ENCODE measurements around the gene SAA2. TPM values are rescaled to one million over a fixed set of nuclear protein-coding genes. Genes with fewer than 3 reads are reported as not detected.
A peak's percentile ranks its signal among the peaks of the same experiment; 100 is the strongest.

The SAA2 gene
- not detected in 2 replicates for total RNA-seq (2012; rRNA removed)
- not detected in 2 replicates for polyA plus RNA-seq (2012; rRNA removed)
- polyA plus RNA-seq (2012; cell fraction: cytosol; rRNA removed): not detected in 2 replicates
- polyA plus RNA-seq (2012; cell fraction: nucleus; rRNA removed; ENCODE audit: low replicate concordance): not detected in 2 replicates
- Bru-seq, nascent RNA: not detected
- BruChase-seq, experiment 1, labeled RNA remaining after a 6-hour chase: not detected
- BruChase-seq, experiment 2, labeled RNA remaining after a 2-hour chase: percentile 13 among the genes with signal in this experiment
- long read RNA-seq: 0 reads

DNA sequence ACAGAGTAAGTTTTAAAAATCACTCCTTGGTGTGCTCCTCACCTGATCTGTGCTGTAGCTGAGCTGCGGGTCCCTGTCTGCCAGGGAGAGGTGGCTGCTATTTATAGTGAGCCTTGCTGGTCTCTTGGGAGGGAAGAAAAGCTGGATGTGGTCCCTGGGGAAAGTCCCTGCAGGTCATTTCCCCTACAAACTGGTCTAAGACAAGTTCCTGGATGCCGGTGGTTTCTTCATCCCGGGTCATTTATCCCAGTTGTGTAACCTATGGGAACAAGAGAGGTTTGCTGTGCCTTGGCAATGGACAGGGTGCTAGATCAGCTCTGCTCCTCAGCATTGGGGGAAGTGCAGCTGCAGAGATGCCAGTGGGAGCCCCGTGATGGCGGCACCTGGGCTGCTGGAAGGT is at the start of gene SAA2:
Gene SAA2 (minus strand): TSS at position 108 of the 400 bp plus-strand sequence. CDS start 657 bp downstream, outside the sequence.
- Histone ChIP-seq H3K9ac (ENCODE audit: low read depth, low read length) (no peak within 1 kb of the TSS), H3K36me3 (ENCODE audit: control insufficient read depth, insufficient read depth, low read length) (no peaks in the 10 kb centered on the region), H2BK20ac (ENCODE audit: low read depth, low read length) (no peak within 1 kb of the TSS), H2BK5ac (ENCODE audit: low read depth, low read length, poor library complexity, severe bottlenecking) (no peak within 1 kb of the TSS), H3K23ac (ENCODE audit: low read depth, low read length) (no peak within 1 kb of the TSS), H3K4me3 (ENCODE audit: insufficient read depth, low read depth, low read length) (no peak within 1 kb of the TSS), H3K4me2 (ENCODE audit: low read depth, low read length) (no peak within 1 kb of the TSS), H2AK5ac (ENCODE audit: low read depth, low read length) (no peak within 1 kb of the TSS), H2AFZ (replicated peaks; ENCODE audit: low read length, poor library complexity) (no peak within 1 kb of the TSS), H2AK9ac (replicated peaks; ENCODE audit: low read depth, low read length, poor library complexity) (no peak within 1 kb of the TSS), H4K8ac (ENCODE audit: low read depth in 2 of 2, low read length in 2 of 2) (no peak within 1 kb of the TSS), H4K91ac (ENCODE audit: insufficient read depth, low read depth, low read length) (no peak within 1 kb of the TSS), H4K5ac (ENCODE audit: low read depth, low read length) (no peak within 1 kb of the TSS), H3K18ac (ENCODE audit: low read depth, low read length) (no peak within 1 kb of the TSS), H3K27ac (ENCODE audit: insufficient read depth, low read length) (no peak within 1 kb of the TSS), H3K4me1 (ENCODE audit: control insufficient read depth, insufficient read depth, low read length) (no peaks in the 10 kb centered on the region), H2BK15ac (ENCODE audit: low read depth, low read length) (no peak within 1 kb of the TSS), H3K9me3 (ENCODE audit: control insufficient read depth, insufficient read depth, low read length) (no peaks in the 10 kb centered on the region), H4K20me1 (ENCODE audit: insufficient read depth, low read length) (no peaks in the 10 kb centered on the region), H3K14ac (replicated peaks; ENCODE audit: low read depth, low read length) (no peak within 1 kb of the TSS), H3K56ac (ENCODE audit: extremely low read depth, insufficient read depth, low read length) (no peak within 1 kb of the TSS), H2BK120ac (ENCODE audit: low read depth, low read length) (no peak within 1 kb of the TSS), H3K27me3 (ENCODE audit: control insufficient read depth, insufficient read depth, low read length) (peaks cover 7% of the 10 kb centered on the region), H3K79me1 (ENCODE audit: low read depth in 1 of 2, low read length in 2 of 2) (no peaks in the 10 kb centered on the region), H3K9me1 (ENCODE audit: insufficient read depth, low read length) (no peaks in the 10 kb centered on the region), H3K4ac (ENCODE audit: low read depth, low read length) (no peak within 1 kb of the TSS)
- ATAC-seq (ENCODE audit: low read depth) (no peak), DNase-seq (no peak)
- intact Hi-C loops (cut with micrococcal nuclease) (no loop called here), dilution Hi-C loops (cut with HindIII; ENCODE audit: low sequenced_read_pairs, unreplicated experiment) (no loop called here), in situ Hi-C loops (cut with MboI; ENCODE audit: low sequenced_read_pairs) (no loop called here)
- no CpG with 5 or more reads among the region's 5 CpGs for WGBS, 2 experiments (ENCODE audit: extremely low coverage in 2 of 2, insufficient read length in 1 of 2)
- TF ChIP-seq CEBPB (IDR thresholded peaks at IDR 0.05; ENCODE audit: low read depth, low read length) (no peak), RCOR1 (IDR thresholded peaks at IDR 0.05; ENCODE audit: insufficient replicate concordance, low read length) (no peak), ELK1 (IDR thresholded peaks at IDR 0.05; ENCODE audit: borderline replicate concordance, low read depth, low read length) (no peak), BHLHE40 (IDR thresholded peaks at IDR 0.05; ENCODE audit: low read depth, low read length) (no peak)
- BruUV-seq (replicated peaks): no TSS peak
- POLR2A ChIA-PET (ENCODE audit: unreplicated experiment): no interaction called here
- CTCF ChIA-PET: no interaction called here

All from IMR-90 (cell line).